KMS-11 (cell line): ENCODE data around the gene SYNGR4.

ENCODE experiments used
- H2AFZ ChIP-seq: fragments of 200-600 bp; sonication (generic); 2 replicates; pipeline ENCODE4 v1.6.1; 2016; ENCODE audit warnings: antibody characterized with exemption, mixed run types, low read depth
- H3K27ac ChIP-seq: fragments of 200-600 bp; sonication (generic); 2 replicates; pipeline ENCODE4 v1.6.1; 2016; ENCODE audit warnings: mild to moderate bottlenecking, mixed run types
- H3K27me3 ChIP-seq: fragments of 200-600 bp; sonication (generic); 2 replicates; pipeline ENCODE4 v1.6.1; 2017; ENCODE audit warnings: mild to moderate bottlenecking, low read depth, mixed run types, moderate library complexity; ENCODE audit not compliant: insufficient read depth
- H3K36me3 ChIP-seq: fragments of 200-600 bp; sonication (generic); 2 replicates; pipeline ENCODE4 v1.6.1; 2017; ENCODE audit warnings: mild to moderate bottlenecking, mixed run types; ENCODE audit not compliant: insufficient read depth
- H3K4me1 ChIP-seq: fragments of 200-600 bp; sonication (generic); 2 replicates; pipeline ENCODE4 v1.6.1; 2016; ENCODE audit warnings: mild to moderate bottlenecking, low read depth, mixed run types; ENCODE audit not compliant: poor library complexity, severe bottlenecking
- H3K4me2 ChIP-seq: fragments of 200-600 bp; sonication (generic); 2 replicates; pipeline ENCODE4 v1.7.0; 2016; ENCODE audit warnings: mild to moderate bottlenecking, mixed run types
- H3K4me3 ChIP-seq: fragments of 200-600 bp; sonication (generic); IDR thresholded peaks from 2 replicates; pipeline ENCODE4 v1.6.1; 2017; ENCODE audit warnings: low read depth, low read length, mixed read lengths; ENCODE audit not compliant: insufficient read depth
- H3K79me2 ChIP-seq: fragments of 200-600 bp; sonication (generic); 2 replicates; pipeline ENCODE4 v1.6.1; 2016; ENCODE audit warnings: low read depth, mixed run types; ENCODE audit not compliant: insufficient read depth
- H3K9ac ChIP-seq: fragments of 200-600 bp; sonication (generic); 2 replicates; pipeline ENCODE4 v1.6.1; 2016; ENCODE audit warnings: mild to moderate bottlenecking, mixed run types
- H4K20me1 ChIP-seq: fragments of 200-600 bp; sonication (generic); 2 replicates; pipeline ENCODE4 v1.6.1; 2016; ENCODE audit warnings: mild to moderate bottlenecking, mixed run types; ENCODE audit not compliant: insufficient read depth
- TF ChIP-seq, protein P1 (sequence below): fragments of 200-600 bp; sonication (generic); conservative IDR thresholded peaks from 2 replicates; pipeline ENCODE4 v1.6.1; 2017; ENCODE audit warnings: low read depth, mild to moderate bottlenecking, antibody characterized with exemption, low read length, moderate library complexity, mixed read lengths

SYNGR4 gene

DNA sequence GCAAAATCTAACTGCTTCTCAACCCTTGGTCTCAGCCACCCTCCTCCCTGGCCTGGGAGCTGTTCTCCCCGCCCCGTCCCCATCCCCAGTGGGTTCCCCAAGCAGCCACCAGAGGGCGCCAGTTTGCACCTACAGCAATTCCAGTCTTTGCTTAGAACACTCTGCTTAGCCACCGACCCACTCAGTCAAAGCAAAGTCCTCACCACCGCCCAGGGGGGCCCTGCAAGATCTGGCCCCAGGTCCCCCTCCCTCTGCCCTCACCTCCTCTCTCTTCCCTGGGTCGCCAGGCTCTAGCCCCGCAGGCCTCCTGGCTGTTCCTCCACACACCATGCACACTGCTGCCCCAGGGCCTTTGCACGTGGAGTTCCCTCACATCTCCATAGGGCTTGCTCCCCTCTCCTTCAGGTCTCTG, 12.8 kb upstream of the SYNGR4 start:
- Histone ChIP-seq H4K20me1 (no peaks in the 10 kb centered on the region), H3K36me3 (no peaks in the 10 kb centered on the region), H3K4me2 (no peak overlapping the region), H3K27me3 (no peaks in the 10 kb centered on the region), H3K4me1 (peaks cover 8% of the 10 kb centered on the region), H3K27ac (no peak overlapping the region), H3K79me2 (no peaks in the 10 kb centered on the region), H2AFZ (no peak overlapping the region), H3K4me3 (no peak overlapping the region), H3K9ac (no peak overlapping the region)
- TF ChIP-seq, protein P1, sequence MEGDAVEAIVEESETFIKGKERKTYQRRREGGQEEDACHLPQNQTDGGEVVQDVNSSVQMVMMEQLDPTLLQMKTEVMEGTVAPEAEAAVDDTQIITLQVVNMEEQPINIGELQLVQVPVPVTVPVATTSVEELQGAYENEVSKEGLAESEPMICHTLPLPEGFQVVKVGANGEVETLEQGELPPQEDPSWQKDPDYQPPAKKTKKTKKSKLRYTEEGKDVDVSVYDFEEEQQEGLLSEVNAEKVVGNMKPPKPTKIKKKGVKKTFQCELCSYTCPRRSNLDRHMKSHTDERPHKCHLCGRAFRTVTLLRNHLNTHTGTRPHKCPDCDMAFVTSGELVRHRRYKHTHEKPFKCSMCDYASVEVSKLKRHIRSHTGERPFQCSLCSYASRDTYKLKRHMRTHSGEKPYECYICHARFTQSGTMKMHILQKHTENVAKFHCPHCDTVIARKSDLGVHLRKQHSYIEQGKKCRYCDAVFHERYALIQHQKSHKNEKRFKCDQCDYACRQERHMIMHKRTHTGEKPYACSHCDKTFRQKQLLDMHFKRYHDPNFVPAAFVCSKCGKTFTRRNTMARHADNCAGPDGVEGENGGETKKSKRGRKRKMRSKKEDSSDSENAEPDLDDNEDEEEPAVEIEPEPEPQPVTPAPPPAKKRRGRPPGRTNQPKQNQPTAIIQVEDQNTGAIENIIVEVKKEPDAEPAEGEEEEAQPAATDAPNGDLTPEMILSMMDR = peak; percentile 93

GRCh38 chr19:48353677-48354076, 10.5 kb upstream of the SYNGR4 start:
- H3K27ac ChIP-seq = no peak overlapping the region
- no peak overlapping the region for H2AFZ ChIP-seq
- no peaks in the 10 kb centered on the region for H3K79me2 ChIP-seq
- H4K20me1 ChIP-seq = no peaks in the 10 kb centered on the region
- peaks cover 8% of the 10 kb centered on the region for H3K4me1 ChIP-seq
- no peak overlapping the region for H3K4me2 ChIP-seq
- H3K9ac ChIP-seq = no peak overlapping the region
- H3K36me3 ChIP-seq = no peaks in the 10 kb centered on the region
- H3K4me3 ChIP-seq = no peak overlapping the region
- TF ChIP-seq, protein P1 = no peak
- H3K27me3 ChIP-seq = no peaks in the 10 kb centered on the region

DNA sequence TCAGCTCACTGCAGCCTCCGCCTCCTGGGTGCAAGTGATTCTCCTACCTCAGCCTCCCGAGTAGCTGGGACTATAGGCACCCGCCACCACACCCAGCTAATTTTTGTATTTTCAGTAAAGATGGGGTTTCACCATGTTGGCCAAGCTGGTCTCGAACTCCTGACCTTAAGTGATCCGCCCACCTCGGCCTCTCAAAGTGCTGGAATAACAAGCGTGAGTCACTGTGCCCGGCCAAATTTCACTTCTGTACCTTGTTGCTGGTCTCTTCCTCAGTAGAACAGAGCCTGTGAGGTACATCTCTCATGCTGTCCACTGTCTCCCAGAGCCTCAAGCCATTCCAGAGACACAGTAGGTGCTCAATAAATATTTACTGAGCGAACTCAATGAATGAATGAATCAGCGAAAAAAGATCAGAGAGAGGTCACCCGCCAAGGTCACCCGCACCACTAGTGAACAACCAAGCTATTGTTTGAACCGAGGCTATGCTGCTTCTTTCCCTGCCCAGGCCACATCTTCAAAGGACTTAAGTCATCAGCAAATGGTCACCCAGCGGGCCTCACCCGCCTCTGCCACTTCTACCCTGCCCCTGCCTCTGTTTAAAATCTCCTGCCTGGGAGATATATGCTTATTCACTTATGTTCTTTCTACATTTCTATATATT, 9.7 kb upstream of the SYNGR4 start:
- TF ChIP-seq, protein P1 = no peak
- Histone ChIP-seq H3K27me3 (no peaks in the 10 kb centered on the region), H4K20me1 (no peaks in the 10 kb centered on the region), H3K79me2 (no peaks in the 10 kb centered on the region), H3K4me3 (no peak overlapping the region), H3K4me2 (no peak overlapping the region), H3K27ac (no peak overlapping the region), H3K4me1 (peaks cover 8% of the 10 kb centered on the region), H2AFZ (no peak overlapping the region), H3K9ac (no peak overlapping the region), H3K36me3 (no peaks in the 10 kb centered on the region)

GRCh38 chr19:48355365-48355954, 8.7 kb upstream of the SYNGR4 start:
- Histone ChIP-seq H3K36me3 (no peaks in the 10 kb centered on the region), H2AFZ (no peak overlapping the region), H3K9ac (no peak overlapping the region), H3K4me2 (no peak overlapping the region), H3K4me3 (no peak overlapping the region), H4K20me1 (no peaks in the 10 kb centered on the region), H3K79me2 (no peaks in the 10 kb centered on the region), H3K4me1 (peaks cover 8% of the 10 kb centered on the region), H3K27me3 (no peaks in the 10 kb centered on the region), H3K27ac (no peak overlapping the region)
- TF ChIP-seq, protein P1 = no peak
